K562 (cell line): ENCODE data around the gene HDC. TPM values are rescaled to one million over a fixed set of nuclear protein-coding genes. Genes with fewer than 3 reads are reported as not detected.

ENCODE experiments used
- ATAC-seq: fragments of 200-7000 bp; cut with Tn5 transposase; 3 replicates; pipeline ENCODE4 v1.9.1; 2020; ENCODE audit warnings: moderate library complexity
- BruUV-seq: library from RNA; stranded (reverse); fragments of 400-500 nt; replicated peaks from 2 replicates; lab custom pipeline; 2021; lab: Mats Ljungman, UMichigan
- CTCF ChIA-PET: fragments of 300-600 bp; formaldehyde crosslinking; extraction: SDS; loops from one replicate; lab custom pipeline; 2021; ENCODE audit warnings: low intra/inter-chr PET ratio; lab: Yijun Ruan, JAX
- POLR2A ChIA-PET: fragments of 300-600, 350-650 bp; sonication (Branson Sonifier 250); formaldehyde crosslinking; extraction: SDS; loops from one replicate; lab custom pipeline; 2021; ENCODE audit warnings: antibody characterized with exemption, inconsistent platforms; lab: Yijun Ruan, JAX
- DNase-seq, 4 experiments: peaks; one replicate each; pipeline versions ENCODE4 v3.0.0 to v3.0.0-alpha.2; 2011 to 2018; ENCODE audit warnings: low spot score in 3 of 4, mixed read lengths in 3 of 4; ENCODE audit errors: extremely low read depth in 1 of 4
- FAIRE-seq: peaks from 2 replicates; lab custom pipeline; 2011; peaks lifted over from hg19 to GRCh38; lab: Jason Lieb, UNC
- H2AFZ ChIP-seq: 2 replicates; pipeline ENCODE4 v1.6.0; 2011; ENCODE audit warnings: low read depth, low read length, control low read depth, inconsistent platforms
- H3K27ac ChIP-seq: fragments of 200-600 bp; 3 replicates; pipeline ENCODE4 v1.8.0; 2011; ENCODE audit warnings: low read depth, mild to moderate bottlenecking, control low read depth, inconsistent platforms, low read length, moderate library complexity, mixed read lengths; ENCODE audit errors: extremely low read depth
- H3K27me3 ChIP-seq, 2 experiments: fragments of 300-600 bp in 1 of 2; 2 replicates in 1 of 2; 3 replicates in 1 of 2; pipeline versions ENCODE4 v1.6.0 to v1.8.0; 2011; ENCODE audit warnings: inconsistent platforms in 2 of 2, low read length in 2 of 2, mild to moderate bottlenecking in 1 of 2, mixed read lengths in 1 of 2, moderate library complexity in 1 of 2; ENCODE audit not compliant: control insufficient read depth in 2 of 2, insufficient read depth in 2 of 2
- H3K36me3 ChIP-seq: fragments of 300-600 bp; 3 replicates; pipeline ENCODE4 v1.8.0; 2011; ENCODE audit warnings: mild to moderate bottlenecking, low read length, inconsistent platforms; ENCODE audit not compliant: control insufficient read depth, insufficient read depth
- H3K4me1 ChIP-seq, 2 experiments: fragments of 200-600 bp in 1 of 2; replicated peaks in 1 of 2; 2 replicates in 1 of 2; 3 replicates in 1 of 2; pipeline versions ENCODE4 v1.5.1 to v1.8.0; 2011; ENCODE audit warnings: inconsistent platforms in 2 of 2, low read length in 2 of 2, mild to moderate bottlenecking in 1 of 2, mixed read lengths in 1 of 2, moderate library complexity in 1 of 2; ENCODE audit not compliant: control insufficient read depth in 2 of 2, insufficient read depth in 2 of 2
- H3K4me2 ChIP-seq: 2 replicates; pipeline ENCODE4 v1.6.1; 2011; ENCODE audit warnings: low read length, control low read depth, inconsistent platforms, mixed read lengths; ENCODE audit not compliant: insufficient read depth
- H3K4me3 ChIP-seq: fragments of 200-600 bp; sonication (generic), shearing (Covaris generic); 2 replicates; pipeline ENCODE4 v1.5.1; 2016; ENCODE audit warnings: control low read depth, inconsistent platforms
- H3K79me2 ChIP-seq: fragments of 200-600 bp; 3 replicates; pipeline ENCODE4 v1.8.0; 2011; ENCODE audit warnings: low read length, inconsistent platforms; ENCODE audit not compliant: control insufficient read depth, insufficient read depth
- H3K9ac ChIP-seq, 2 experiments: 2 replicates each; pipeline versions ENCODE4 v1.6.0 to v1.6.1; 2011; ENCODE audit warnings: low read depth in 2 of 2, low read length in 2 of 2, control low read depth in 1 of 2, inconsistent platforms in 1 of 2, mild to moderate bottlenecking in 1 of 2, mixed read lengths in 1 of 2; ENCODE audit not compliant: insufficient read depth in 1 of 2
- H3K9me1 ChIP-seq: one replicate; pipeline ENCODE4 v1.6.0; 2011; ENCODE audit warnings: inconsistent platforms, mild to moderate bottlenecking, low read length, moderate library complexity; ENCODE audit not compliant: control insufficient read depth, insufficient read depth
- H3K9me3 ChIP-seq: replicated peaks from 2 replicates; pipeline ENCODE4 v1.5.1; 2011; ENCODE audit warnings: low read depth, low read length, inconsistent platforms; ENCODE audit not compliant: control insufficient read depth, insufficient read depth
- H4K20me1 ChIP-seq: replicated peaks from 2 replicates; pipeline ENCODE4 v1.6.1; 2011; ENCODE audit warnings: low read length, inconsistent platforms, mixed read lengths; ENCODE audit not compliant: control insufficient read depth, insufficient read depth
- ARNT ChIP-seq, 2 experiments: fragments of 450-650 bp; IDR thresholded peaks; 2 replicates each; pipeline ENCODE4 v1.6.1; 2016; ENCODE audit warnings: mild to moderate bottlenecking in 1 of 2
- BRCA1 ChIP-seq, 2 experiments: fragments of 450-650 bp in 1 of 2; sonication (generic) in 1 of 2; formaldehyde crosslinking in 1 of 2; IDR thresholded peaks; 2 replicates each; pipeline versions ENCODE4 v1.5.0 to v1.6.1; 2017 to 2020; ENCODE audit warnings: mild to moderate bottlenecking in 1 of 2, missing genetic modification reagents in 1 of 2
- HNRNPL ChIP-seq: fragments of 200-400 bp; formaldehyde crosslinking; IDR thresholded peaks from 2 replicates; pipeline ENCODE4 v1.6.1; 2017; ENCODE audit warnings: low read depth, mild to moderate bottlenecking, low read length
- NR2C1 ChIP-seq, 2 experiments: fragments of 450-650 bp; IDR thresholded peaks; 2 replicates each; pipeline ENCODE4 v1.6.1; 2017; ENCODE audit warnings: mild to moderate bottlenecking in 2 of 2, antibody characterized with exemption in 1 of 2, inconsistent platforms in 1 of 2, missing compliant biosample characterization in 1 of 2, missing genetic modification characterization in 1 of 2
- PHF20 ChIP-seq: fragments of 450-650 bp; IDR thresholded peaks from 2 replicates; pipeline ENCODE4 v1.6.1; 2018; ENCODE audit not compliant: partially characterized antibody
- POLR2AphosphoS2 ChIP-seq: IDR thresholded peaks from 2 replicates; pipeline ENCODE4 v1.6.1; 2012; ENCODE audit warnings: low read length, improper control_type of control experiment
- SAFB ChIP-seq: fragments of 200-400 bp; formaldehyde crosslinking; IDR thresholded peaks from 2 replicates; pipeline ENCODE4 v1.6.1; 2017; ENCODE audit warnings: low read depth, low read length, borderline replicate concordance
- STAT5A ChIP-seq: IDR thresholded peaks from 2 replicates; pipeline ENCODE4 v1.6.1; 2012; ENCODE audit warnings: low read length, inconsistent platforms, borderline replicate concordance
- THRAP3 ChIP-seq: fragments of 450-650 bp; IDR thresholded peaks from 2 replicates; pipeline ENCODE4 v1.6.1; 2016; ENCODE audit warnings: mild to moderate bottlenecking, inconsistent platforms, borderline replicate concordance
- ZNF165 ChIP-seq: fragments of 250-450 bp; sonication (Bioruptor Pico); IDR thresholded peaks from 2 replicates; pipeline ENCODE4 v1.4.0; 2020; ENCODE audit warnings: borderline replicate concordance
- ZNF174 ChIP-seq: fragments of 250-450 bp; sonication (Bioruptor Pico); IDR thresholded peaks from 2 replicates; pipeline ENCODE4 v1.4.0; 2020; ENCODE audit warnings: mild to moderate bottlenecking
- ZNF212 ChIP-seq: fragments of 450-650 bp; formaldehyde crosslinking; IDR thresholded peaks from 2 replicates; pipeline ENCODE4 v1.4.0; 2020; ENCODE audit warnings: mild to moderate bottlenecking
- ZNF57 ChIP-seq: fragments of 450-650 bp; formaldehyde crosslinking; IDR thresholded peaks from 2 replicates; pipeline ENCODE4 v1.4.0; 2020; ENCODE audit warnings: mild to moderate bottlenecking, moderate library complexity
- WGBS: fragments of 100-300 bp; shearing (Covaris generic); methylation state at CpG from one replicate; pipeline ENCODE4 v1.1.6; 2016; ENCODE audit warnings: low coverage, mixed read lengths; ENCODE audit not compliant: insufficient coverage; ENCODE audit errors: missing lambda C conversion rate; 5-methylcytosine and 5-hydroxymethylcytosine counted together
- in situ Hi-C: fragments of 300-500 bp; cut with MboI; formaldehyde crosslinking; loops from 4 replicates; pipeline ENCODE4 v1.15.0; 2018; ENCODE audit warnings: inconsistent platforms, mixed read lengths
- intact Hi-C: fragments of 100-400 bp; cut with micrococcal nuclease; formaldehyde crosslinking; loops from 2 replicates; pipeline ENCODE4 v1.14.2; 2022
- polyA plus RNA-seq, 8 experiments: library from polyadenylated mRNA; depleted of rRNA in 4 of 8; stranded (reverse) in 5 of 8; unstranded in 3 of 8; fragments of >200 nt; fragmentation: Nextera tagmentation in 2 of 8; fragmentation: Illumina TruSeq in 1 of 8; extraction: Ambion mirVana in 2 of 8; extraction: Trizol in 1 of 8; gene quantifications; 2 replicates each; pipeline versions ENCODE4 v1.2.1 to v1.2.3, GENCODE V29; 2011 to 2014; ENCODE audit warnings: inconsistent platforms in 1 of 8, missing spikeins in 1 of 8
- total RNA-seq, 7 experiments: library from RNA; depleted of rRNA in 6 of 7; stranded (reverse); fragments of >200 nt in 6 of 7; fragmentation: Illumina TruSeq in 2 of 7; extraction: Trizol in 2 of 7; gene quantifications; 2 replicates each; pipeline versions ENCODE4 v1.2.1 to v1.2.3, GENCODE V29; 2011 to 2021; ENCODE audit warnings: low replicate concordance in 1 of 7
- TF ChIP-seq, protein P1 (sequence below): fragments of 450-650 bp; formaldehyde crosslinking; IDR thresholded peaks from 2 replicates; pipeline ENCODE4 v1.4.0; 2020; ENCODE audit warnings: mild to moderate bottlenecking, mixed read lengths

HDC gene
- total and polyA plus RNA-seq, 9 of the 15 experiments (the other 6 are each of a cell fraction or from before 2014, with no cell fraction given), result 0.26 to 5.3 (median 0.99) TPM

DNA sequence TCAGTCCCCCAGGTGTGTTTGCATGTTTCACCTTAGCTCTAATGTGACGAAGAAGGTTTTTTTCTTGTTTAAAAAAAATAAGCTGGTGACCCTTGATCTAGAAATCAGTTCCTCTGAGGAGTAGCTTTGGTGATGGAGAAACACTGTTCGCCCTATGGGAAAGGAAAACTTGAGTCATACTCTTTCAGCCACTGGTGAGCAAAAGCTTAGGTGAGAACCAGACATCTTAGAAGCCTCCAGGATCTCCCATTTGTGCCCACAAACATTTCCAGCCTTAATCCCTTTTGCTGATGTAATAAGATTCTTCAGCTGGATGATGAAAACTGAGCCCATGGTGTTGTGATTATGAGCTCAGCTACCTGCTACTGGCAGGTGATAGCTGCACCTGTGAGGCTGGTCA lies 45.7 kb downstream of the HDC start:
- Histone ChIP-seq H3K4me1 (no peaks in the 10 kb centered on the region; a peak in 1 of 5 replicates), H4K20me1 (no peaks in the 10 kb centered on the region), H3K79me2 (no peaks in the 10 kb centered on the region), H3K27me3 (no peaks in the 10 kb centered on the region), H2AFZ (no peak overlapping the region), H3K4me2 (no peak overlapping the region), H3K36me3 (peaks cover 13% of the 10 kb centered on the region), H3K9ac (no peak overlapping the region), H3K4me3 (no peak overlapping the region), H3K27ac (no peak overlapping the region), H3K9me1 (no peaks in the 10 kb centered on the region), H3K9me3 (no peaks in the 10 kb centered on the region)
- TF ChIP-seq STAT5A, result no peak
- no peak for DNase-seq
- intact Hi-C loops (no loop called here), in situ Hi-C loops (no loop called here)
- FAIRE-seq, result no peak
- CTCF ChIA-PET, result no interaction called here
- BruUV-seq, result no TSS peak
- 89% methylated on average over 2 of the region's 2 CpGs for WGBS
- no peak for ATAC-seq
- POLR2A ChIA-PET, result interaction anchor here (0.6 to 1.1 kb wide), 8 partner anchors 9 to 1948 kb away, joined by 3 read pairs; no protein-coding TSS in a partner anchor

GRCh38 chr15:50218691-50219090 lies 46.8 kb downstream of the HDC start:
- no peak overlapping the region for H3K27ac ChIP-seq
- 89% methylated on average over 1 of the region's 1 CpG for WGBS

More at GRCh38 chr15:50218691-50219090, 46.8 kb downstream of the HDC start:
- intact Hi-C loops, result no loop called here
- no peaks in the 10 kb centered on the region; a peak in 1 of 5 replicates for H3K4me1 ChIP-seq
- TF ChIP-seq ZNF174 (CRISPR knock-in tag), result no peak
- TF ChIP-seq SAFB, result no peak
- TF ChIP-seq POLR2AphosphoS2, result no peak
- TF ChIP-seq THRAP3, result no peak
- TF ChIP-seq ZNF57 (CRISPR knock-in tag), result no peak
- TF ChIP-seq ZNF165, result no peak
- no peak for TF ChIP-seq HNRNPL
- TF ChIP-seq PHF20, result no peak
- TF ChIP-seq BRCA1 (IDR thresholded peaks at IDR 0.05), result no peak
- TF ChIP-seq BRCA1 (CRISPR knock-in tag; IDR thresholded peaks at IDR 0.05), result no peak
- TF ChIP-seq ZNF212 (CRISPR knock-in tag), result no peak
- no peak for TF ChIP-seq ARNT (IDR thresholded peaks at IDR 0.05)
- no peak for TF ChIP-seq NR2C1 (IDR thresholded peaks at IDR 0.05)
- no peak for TF ChIP-seq NR2C1 (tag; IDR thresholded peaks at IDR 0.05)
- TF ChIP-seq, protein P1, sequence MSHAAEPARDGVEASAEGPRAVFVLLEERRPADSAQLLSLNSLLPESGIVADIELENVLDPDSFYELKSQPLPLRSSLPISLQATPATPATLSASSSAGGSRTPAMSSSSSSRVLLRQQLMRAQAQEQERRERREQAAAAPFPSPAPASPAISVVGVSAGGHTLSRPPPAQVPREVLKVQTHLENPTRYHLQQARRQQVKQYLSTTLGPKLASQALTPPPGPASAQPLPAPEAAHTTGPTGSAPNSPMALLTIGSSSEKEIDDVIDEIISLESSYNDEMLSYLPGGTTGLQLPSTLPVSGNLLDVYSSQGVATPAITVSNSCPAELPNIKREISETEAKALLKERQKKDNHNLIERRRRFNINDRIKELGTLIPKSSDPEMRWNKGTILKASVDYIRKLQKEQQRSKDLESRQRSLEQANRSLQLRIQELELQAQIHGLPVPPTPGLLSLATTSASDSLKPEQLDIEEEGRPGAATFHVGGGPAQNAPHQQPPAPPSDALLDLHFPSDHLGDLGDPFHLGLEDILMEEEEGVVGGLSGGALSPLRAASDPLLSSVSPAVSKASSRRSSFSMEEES, result no peak
- TF ChIP-seq, all 486 proteins: peak for 0
- Histone ChIP-seq H3K36me3 (peaks cover 9% of the 10 kb centered on the region), H3K9ac (no peak overlapping the region), H2AFZ (no peak overlapping the region), H3K27me3 (no peaks in the 10 kb centered on the region), H3K9me3 (no peaks in the 10 kb centered on the region), H3K4me2 (no peak overlapping the region), H3K4me3 (no peak overlapping the region), H3K9me1 (no peaks in the 10 kb centered on the region), H4K20me1 (no peaks in the 10 kb centered on the region), H3K79me2 (no peaks in the 10 kb centered on the region)
- no peak for DNase-seq
- in situ Hi-C loops, result no loop called here
- ATAC-seq, result no peak
- BruUV-seq, result no TSS peak
- no peak for FAIRE-seq
- ChIA-PET CTCF (no interaction called here), POLR2A (interaction anchor here (0.6 kb wide), 1 partner anchor 77 kb away, joined by 3 read pairs; no protein-coding TSS in a partner anchor)
